Bronchial epithelial cell (primary cell): ENCODE measurements around the gene LIMK1. TPM values are rescaled to one million over a fixed set of nuclear protein-coding genes. Genes with fewer than 3 reads are reported as not detected.

Source experiments
- DNase-seq: peaks from one replicate; pipeline ENCODE4 v3.0.0-alpha.2; 2010; ENCODE audit warnings: low read depth
- FAIRE-seq: peaks from 2 replicates; lab custom pipeline; 2011; peaks lifted over from hg19 to GRCh38; lab: Jason Lieb, UNC
- H3K27me3 ChIP-seq: 2 replicates; pipeline ENCODE4 v1.5.1; 2011; ENCODE audit warnings: low read length; ENCODE audit not compliant: control insufficient read depth, insufficient read depth
- H3K36me3 ChIP-seq: 2 replicates; pipeline ENCODE4 v1.5.1; 2011; ENCODE audit warnings: low read length; ENCODE audit not compliant: control insufficient read depth, insufficient read depth
- H3K4me3 ChIP-seq: 2 replicates; pipeline ENCODE4 v1.5.1; 2011; ENCODE audit warnings: mild to moderate bottlenecking, low read depth, low read length, control low read depth
- CTCF ChIP-seq: IDR thresholded peaks from 2 replicates; pipeline ENCODE4 v1.5.1; 2011; ENCODE audit warnings: mild to moderate bottlenecking, moderate library complexity, low read length, control low read depth, inconsistent platforms; ENCODE audit not compliant: insufficient read depth, severe bottlenecking
- total RNA-seq: library from RNA; depleted of rRNA; stranded (reverse); fragments of >200 nt; gene quantifications from 2 replicates; pipeline ENCODE4 v1.2.1, GENCODE V29; 2014

The LIMK1 gene
- total RNA-seq, 1 donor from 2014 or later = 11.6 TPM

GRCh38 chr7:74047804-74048380 lies 35.7 kb upstream of the LIMK1 start:
- no peak for TF ChIP-seq CTCF
- no peak for FAIRE-seq
- DNase-seq = no peak
- peaks cover 12% of the 10 kb centered on the region for H3K27me3 ChIP-seq
- H3K4me3 ChIP-seq = no peak overlapping the region
- H3K36me3 ChIP-seq = no peaks in the 10 kb centered on the region

- no peaks in the 10 kb centered on the region for H3K36me3 ChIP-seq
- FAIRE-seq = no peak
- TF ChIP-seq CTCF = no peak
Measured at GRCh38 chr7:74048999-74049599, 34.5 kb upstream of the LIMK1 start.

GRCh38 chr7:74049997-74050798 lies 33.4 kb upstream of the LIMK1 start:
- peaks cover 13% of the 10 kb centered on the region for H3K27me3 ChIP-seq
- no peak for DNase-seq
- no peak for TF ChIP-seq CTCF
- H3K36me3 ChIP-seq = no peaks in the 10 kb centered on the region
- no peak for FAIRE-seq
- H3K4me3 ChIP-seq = no peak overlapping the region

More at GRCh38 chr7:74048999-74049599, 34.5 kb upstream of the LIMK1 start:
- no peak for DNase-seq
- peaks cover 13% of the 10 kb centered on the region for H3K27me3 ChIP-seq
- H3K4me3 ChIP-seq = no peak overlapping the region

GRCh38 chr7:74051193-74051592 lies 32.4 kb upstream of the LIMK1 start:
- TF ChIP-seq CTCF = no peak
- DNase-seq (no peak), FAIRE-seq (no peak)
- H3K36me3 ChIP-seq = no peaks in the 10 kb centered on the region
- H3K4me3 ChIP-seq = no peak overlapping the region
- H3K27me3 ChIP-seq = peaks cover 13% of the 10 kb centered on the region

GRCh38 chr7:74051629-74052410 lies 31.8 kb upstream of the LIMK1 start:
- H3K36me3 ChIP-seq = no peaks in the 10 kb centered on the region
- TF ChIP-seq CTCF = peak; percentile 63
- FAIRE-seq = no peak

More at GRCh38 chr7:74051629-74052410, 31.8 kb upstream of the LIMK1 start:
- DNase-seq = peak; percentile 26
- Histone ChIP-seq H3K4me3 (no peak overlapping the region), H3K27me3 (peaks cover 13% of the 10 kb centered on the region)
